Naive thymus-derived CD4-positive, alpha-beta T cell (primary cell): ENCODE data around the gene CLPTM1L. TPM values are rescaled to one million over a fixed set of nuclear protein-coding genes. Genes with fewer than 3 reads are reported as not detected.

Experiments used
- ATAC-seq: fragments of 150-1000 bp; cut with Tn5 transposase; 2 replicates; pipeline ENCODE4 v1.10.0; 2021; ENCODE audit warnings: mild to moderate bottlenecking, moderate library complexity
- CTCF ChIA-PET: fragments of 350-600 bp; sonication (Branson Sonifier 250); formaldehyde crosslinking; loops from one replicate; lab custom pipeline; 2021; ENCODE audit warnings: antibody characterized with exemption; lab: Charles Lee
- POLR2A ChIA-PET: fragments of 350-600 bp; sonication (Branson Sonifier 250); formaldehyde crosslinking; loops from one replicate; lab custom pipeline; 2021; ENCODE audit warnings: antibody characterized with exemption, inconsistent platforms; lab: Charles Lee
- DNase-seq, 9 donors: peaks; one replicate each; pipeline versions ENCODE4 v3.0.0 to v3.0.0-alpha.2; 2020 to 2022; ENCODE audit warnings: mixed read lengths in 1 of 9
- H3K27ac ChIP-seq: one replicate; pipeline ENCODE4 v1.7.0; 2013; ENCODE audit warnings: mild to moderate bottlenecking, low read depth, low read length, moderate library complexity
- H3K27me3 ChIP-seq, 2 donors: one replicate each; pipeline ENCODE4 v1.7.0; 2013; ENCODE audit warnings: low read length in 2 of 2, mild to moderate bottlenecking in 2 of 2, moderate library complexity in 2 of 2; ENCODE audit not compliant: control insufficient read depth in 2 of 2, insufficient read depth in 2 of 2
- H3K36me3 ChIP-seq, 3 experiments: 1 replicate in 2 of 3; 2 replicates in 1 of 3; pipeline ENCODE4 v1.7.0; 2013; ENCODE audit warnings: low read length in 3 of 3, mild to moderate bottlenecking in 3 of 3, moderate library complexity in 1 of 3; ENCODE audit not compliant: insufficient read depth in 3 of 3, control insufficient read depth in 2 of 3
- H3K4me1 ChIP-seq, 2 donors: one replicate each; pipeline ENCODE4 v1.7.0; 2013; ENCODE audit warnings: low read length in 2 of 2, mild to moderate bottlenecking in 2 of 2, moderate library complexity in 1 of 2; ENCODE audit not compliant: control insufficient read depth in 2 of 2, insufficient read depth in 2 of 2
- H3K4me3 ChIP-seq: 2 replicates; pipeline ENCODE4 v1.7.0; 2013; ENCODE audit warnings: mild to moderate bottlenecking, low read length
- H3K9me3 ChIP-seq, 3 experiments: 1 replicate in 2 of 3; 2 replicates in 1 of 3; pipeline ENCODE4 v1.7.0; 2013; ENCODE audit warnings: low read length in 3 of 3; ENCODE audit not compliant: control insufficient read depth in 2 of 3
- H3K27ac Mint-ChIP-seq, 9 donors: one replicate each; pipeline ENCODE4 v1.8.0; 2020 to 2022; ENCODE audit warnings: mixed read lengths in 9 of 9, mild to moderate bottlenecking in 8 of 9, moderate library complexity in 5 of 9, inconsistent platforms in 2 of 9
- H3K27me3 Mint-ChIP-seq, 5 donors: one replicate each; pipeline ENCODE4 v1.8.0; 2021 to 2022; ENCODE audit warnings: mixed read lengths in 5 of 5, mild to moderate bottlenecking in 1 of 5
- H3K36me3 Mint-ChIP-seq, 5 donors: one replicate each; pipeline ENCODE4 v1.8.0; 2020 to 2022; ENCODE audit warnings: mixed read lengths in 5 of 5, mild to moderate bottlenecking in 3 of 5, inconsistent platforms in 1 of 5
- H3K4me1 Mint-ChIP-seq, 7 donors: one replicate each; pipeline ENCODE4 v1.8.0; 2020 to 2022; ENCODE audit warnings: mixed read lengths in 7 of 7, mild to moderate bottlenecking in 3 of 7, inconsistent platforms in 1 of 7
- H3K4me3 Mint-ChIP-seq, 10 donors: one replicate each; pipeline ENCODE4 v1.8.0; 2020 to 2022; ENCODE audit warnings: mild to moderate bottlenecking in 10 of 10, mixed read lengths in 10 of 10, moderate library complexity in 6 of 10, inconsistent platforms in 2 of 10
- H3K9me3 Mint-ChIP-seq, 11 donors: one replicate each; pipeline ENCODE4 v1.8.0; 2020 to 2022; ENCODE audit warnings: mixed read lengths in 11 of 11, mild to moderate bottlenecking in 4 of 11, inconsistent platforms in 1 of 11, moderate library complexity in 1 of 11
- intact Hi-C, 2 donors: fragments of 100-400 bp; cut with micrococcal nuclease; formaldehyde crosslinking; loops; one replicate each; pipeline ENCODE4 v1.15.1; 2023
- polyA plus RNA-seq, 2 donors: library from polyadenylated mRNA; unstranded; fragments of 300-500 nt; fragmentation: Illumina TruSeq; gene quantifications; one replicate each; pipeline ENCODE4 v1.2.3, GENCODE V29; 2021
- total RNA-seq, 6 experiments: library from RNA in 5 of 6; stranded (reverse) in 5 of 6; gene quantifications; 1 replicate in 5 of 6; 2 replicates in 1 of 6; pipeline ENCODE4 v1.2.3 and lab custom pipeline; 2021 to 2026

Gene CLPTM1L
- total and polyA plus RNA-seq, 7 experiments from 2014 or later: 27.7 to 104 (median 67.6) TPM

DNA sequence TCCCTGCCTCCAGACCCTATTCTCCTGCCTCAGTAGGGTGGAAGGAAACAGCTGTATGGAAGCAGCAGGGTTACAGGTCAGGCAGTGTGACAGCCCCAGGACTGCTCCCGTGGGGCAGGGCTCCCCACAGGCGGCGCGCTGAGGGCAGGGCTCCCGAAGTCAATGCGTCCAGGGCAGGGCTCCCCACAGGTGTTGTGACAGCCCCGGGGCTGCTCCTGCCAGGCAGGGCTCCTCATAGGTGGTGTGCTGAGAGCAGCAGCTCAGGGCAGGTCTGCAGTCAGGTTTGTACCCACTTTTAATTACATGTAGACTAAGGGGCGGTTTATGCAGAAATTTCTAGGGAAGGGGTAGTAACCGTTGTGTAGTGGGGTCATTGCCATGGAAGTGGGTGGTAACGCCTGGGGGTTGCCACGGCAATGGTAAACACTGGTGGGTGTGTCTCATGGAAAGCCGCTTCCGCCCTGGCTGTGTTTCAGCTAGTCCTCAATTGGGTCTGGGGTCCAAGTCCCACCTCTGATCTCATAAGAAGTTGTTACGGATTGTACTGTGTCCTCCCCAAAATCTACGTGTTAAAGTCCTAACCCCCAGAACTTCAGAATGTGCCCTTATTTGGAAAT lies 33.4 kb downstream of the CLPTM1L start:
- H3K36me3 Mint-ChIP-seq: peaks cover 0 to 10% (median 4%) of the 10 kb centered on the region in 5 donors
- H3K4me1 Mint-ChIP-seq: peaks cover 34 to 89% (median 69%) of the 10 kb centered on the region in 7 donors
- Histone ChIP-seq H3K4me3 (no peak overlapping the region), H3K27ac (no peak overlapping the region), H3K27me3 (no peaks in the 10 kb centered on the region), H3K36me3 (no peaks in the 10 kb centered on the region), H3K9me3 (peaks cover 0 to 11% (median 0%) of the 10 kb centered on the region in 3 experiments), H3K4me1 (peaks cover 36 to 46% of the 10 kb centered on the region in 2 donors)
- H3K27ac Mint-ChIP-seq: peak overlapping the region in 8 of 9 donors; percentile 19 to 90 (median 82)
- ATAC-seq: no peak
- intact Hi-C loops: loop anchor here (2.0 to 10.0 kb wide), 2 partner anchors 15 to 207 kb away; no protein-coding TSS in a partner anchor
- H3K4me3 Mint-ChIP-seq: peak overlapping the region in 6 of 10 donors; percentile 5 to 89 (median 84)
- H3K27me3 Mint-ChIP-seq: peaks cover 0 to 9% (median 0%) of the 10 kb centered on the region in 5 donors
- peak in 1 of 9 donors; percentile 13 for DNase-seq
- peaks cover 0 to 20% (median 8%) of the 10 kb centered on the region in 11 donors for H3K9me3 Mint-ChIP-seq
- CTCF ChIA-PET: no interaction called here
- POLR2A ChIA-PET: interaction anchor here (1.3 to 2.2 kb wide), 5 partner anchors 8 to 74 kb away, joined by 3 to 7 read pairs (median 7); no protein-coding TSS in a partner anchor

- Histone ChIP-seq H3K27me3 (no peaks in the 10 kb centered on the region), H3K36me3 (no peaks in the 10 kb centered on the region), H3K9me3 (peaks cover 0 to 11% (median 0%) of the 10 kb centered on the region in 3 experiments), H3K27ac (no peak overlapping the region), H3K4me3 (no peak overlapping the region), H3K4me1 (peaks cover 30 to 33% of the 10 kb centered on the region in 2 donors)
- Mint-ChIP-seq H3K36me3 (peaks cover 0 to 10% (median 4%) of the 10 kb centered on the region in 5 donors), H3K4me1 (peaks cover 29 to 86% (median 61%) of the 10 kb centered on the region in 7 donors), H3K4me3 (peak overlapping the region in 3 of 10 donors; percentile 1 to 9 (median 7)), H3K9me3 (peaks cover 0 to 20% (median 8%) of the 10 kb centered on the region in 11 donors), H3K27ac (peak overlapping the region in 7 of 9 donors; percentile 46 to 92 (median 71)), H3K27me3 (peaks cover 0 to 11% (median 0%) of the 10 kb centered on the region in 5 donors)
- CTCF ChIA-PET: no interaction called here
- POLR2A ChIA-PET: interaction anchor here (1.2 to 2.2 kb wide), 3 partner anchors 11 to 55 kb away, joined by 3 to 7 read pairs (median 3); no protein-coding TSS in a partner anchor
- intact Hi-C loops: loop anchor here (10.0 kb wide), 1 partner anchor 205 kb away; no protein-coding TSS in a partner anchor
- DNase-seq (peak in 1 of 9 donors; percentile 16), ATAC-seq (no peak)
These were observed 34.8 kb downstream of the CLPTM1L start for GRCh38 chr5:1310118-1310517.

DNA sequence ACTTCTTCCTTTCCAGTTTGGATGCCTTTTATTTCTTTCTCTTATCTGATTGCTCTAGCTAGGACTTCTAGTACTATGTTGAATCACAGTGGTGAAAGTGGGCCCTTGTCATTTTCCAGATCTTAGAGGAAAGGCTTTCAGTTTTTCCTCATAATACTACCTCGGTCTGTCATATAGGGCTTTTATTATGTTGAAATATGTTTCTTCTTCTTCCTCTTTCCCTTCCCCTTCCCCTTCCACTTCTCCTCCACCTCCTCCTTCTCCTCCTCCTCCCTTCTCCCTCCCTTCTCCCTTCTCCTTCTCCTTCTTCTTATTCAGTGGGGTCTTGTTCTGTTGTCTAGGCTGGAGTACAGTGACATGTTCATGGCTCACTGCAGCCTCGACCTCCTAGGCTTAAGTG lies 40.9 kb downstream of the CLPTM1L start:
- Mint-ChIP-seq H3K27ac (peak overlapping the region in 4 of 9 donors; percentile 15 to 70 (median 46)), H3K27me3 (peaks cover 0 to 41% (median 0%) of the 10 kb centered on the region in 5 donors), H3K9me3 (peaks cover 0 to 7% (median 0%) of the 10 kb centered on the region in 11 donors), H3K36me3 (no peaks in the 10 kb centered on the region), H3K4me3 (no peak overlapping the region), H3K4me1 (peaks cover 6 to 35% (median 15%) of the 10 kb centered on the region in 7 donors)
- Histone ChIP-seq H3K27ac (no peak overlapping the region), H3K4me1 (no peaks in the 10 kb centered on the region), H3K4me3 (no peak overlapping the region), H3K27me3 (no peaks in the 10 kb centered on the region), H3K36me3 (no peaks in the 10 kb centered on the region), H3K9me3 (no peaks in the 10 kb centered on the region)
- ChIA-PET CTCF (no interaction called here), POLR2A (interaction anchor here (0.5 to 2.0 kb wide), 3 partner anchors 8 to 12 kb away, joined by 3 to 7 read pairs (median 5); no protein-coding TSS in a partner anchor)
- DNase-seq (no peak), ATAC-seq (no peak)
- intact Hi-C loops: no loop called here

GRCh38 chr5:1302258-1302657 lies 42.6 kb downstream of the CLPTM1L start:
- Histone ChIP-seq H3K27me3 (no peaks in the 10 kb centered on the region), H3K27ac (no peak overlapping the region), H3K36me3 (no peaks in the 10 kb centered on the region), H3K4me1 (no peaks in the 10 kb centered on the region), H3K4me3 (no peak overlapping the region), H3K9me3 (no peaks in the 10 kb centered on the region)
- H3K27me3 Mint-ChIP-seq: peaks cover 0 to 41% (median 0%) of the 10 kb centered on the region in 5 donors
- ATAC-seq (no peak), DNase-seq (no peak)
- H3K27ac Mint-ChIP-seq: peak overlapping the region in 1 of 9 donors; percentile 8
- ChIA-PET POLR2A (interaction anchor here (2.0 kb wide), 1 partner anchor 10 kb away, joined by 7 read pairs; no protein-coding TSS in a partner anchor), CTCF (interaction anchor here (0.6 to 1.2 kb wide), 2 partner anchors 9 to 14 kb away, joined by 3 to 5 read pairs; no protein-coding TSS in a partner anchor)
- intact Hi-C loops: no loop called here
- H3K9me3 Mint-ChIP-seq: peaks cover 0 to 7% (median 0%) of the 10 kb centered on the region in 11 donors
- H3K36me3 Mint-ChIP-seq: no peaks in the 10 kb centered on the region
- H3K4me3 Mint-ChIP-seq: no peak overlapping the region
- peaks cover 0 to 25% (median 6%) of the 10 kb centered on the region in 7 donors for H3K4me1 Mint-ChIP-seq

DNA sequence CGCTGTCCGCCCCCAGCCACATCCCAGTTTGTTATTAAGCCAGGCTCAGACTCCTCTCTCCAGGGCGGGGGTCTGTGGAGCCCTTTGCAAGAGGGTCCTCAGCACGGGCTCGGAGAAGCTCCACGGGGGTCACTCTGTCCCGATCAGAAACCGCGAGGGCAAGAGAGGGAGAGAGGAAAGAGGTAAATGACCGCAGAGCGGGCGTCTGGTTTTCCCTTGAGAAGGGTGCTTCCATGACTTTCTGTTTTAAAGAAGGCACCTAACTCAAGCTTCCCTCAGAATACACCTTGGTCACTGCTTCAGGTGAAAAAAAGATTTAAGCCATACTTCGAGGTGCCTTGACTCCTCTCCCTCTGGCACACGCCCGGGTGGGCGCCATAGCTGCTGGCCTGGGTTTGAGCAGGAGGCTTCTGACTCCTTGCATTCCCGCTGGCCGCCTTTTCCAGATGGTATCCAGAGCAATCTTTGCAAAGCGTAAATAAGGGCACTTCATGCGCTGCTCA lies 44.3 kb downstream of the CLPTM1L start:
- intact Hi-C loops: no loop called here
- Histone ChIP-seq H3K27ac (no peak overlapping the region), H3K36me3 (no peaks in the 10 kb centered on the region), H3K4me3 (no peak overlapping the region), H3K4me1 (no peaks in the 10 kb centered on the region), H3K9me3 (no peaks in the 10 kb centered on the region), H3K27me3 (no peaks in the 10 kb centered on the region)
- H3K4me1 Mint-ChIP-seq: peaks cover 1 to 29% (median 11%) of the 10 kb centered on the region in 7 donors
- peaks cover 0 to 40% (median 0%) of the 10 kb centered on the region in 5 donors for H3K27me3 Mint-ChIP-seq
- POLR2A ChIA-PET: interaction anchor here (1.7 kb wide), 1 partner anchor 15 kb away, joined by 7 read pairs; no protein-coding TSS in a partner anchor
- H3K27ac Mint-ChIP-seq: no peak overlapping the region
- DNase-seq (no peak), ATAC-seq (no peak)
- CTCF ChIA-PET: interaction anchor here (1.1 kb wide), 1 partner anchor 13 kb away, joined by 7 read pairs; no protein-coding TSS in a partner anchor
- H3K4me3 Mint-ChIP-seq: no peak overlapping the region
- H3K36me3 Mint-ChIP-seq: no peaks in the 10 kb centered on the region
- H3K9me3 Mint-ChIP-seq: peaks cover 0 to 7% (median 0%) of the 10 kb centered on the region in 11 donors

DNA sequence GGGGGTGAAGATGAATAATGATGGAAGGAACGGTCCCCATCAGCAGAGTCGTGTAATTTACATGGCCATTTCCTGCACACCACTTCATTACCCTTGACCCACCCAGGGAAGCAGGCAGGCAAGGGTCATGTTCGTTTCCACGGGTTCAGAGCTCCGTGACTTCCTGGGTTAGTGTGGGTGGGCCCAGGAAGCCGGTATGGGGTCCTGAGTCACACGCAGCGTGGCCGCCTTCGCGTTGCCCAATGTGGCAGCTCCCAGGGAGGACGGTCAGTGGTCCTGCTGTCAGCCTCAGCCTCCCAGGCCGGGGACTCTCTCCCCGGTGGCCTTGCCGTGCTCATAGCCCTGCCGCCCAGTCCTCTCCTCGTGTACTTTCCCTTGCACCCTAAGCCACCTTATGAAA lies 44.9 kb downstream of the CLPTM1L start:
- Mint-ChIP-seq H3K4me1 (peaks cover 1 to 25% (median 11%) of the 10 kb centered on the region in 7 donors), H3K36me3 (no peaks in the 10 kb centered on the region), H3K9me3 (peaks cover 0 to 7% (median 0%) of the 10 kb centered on the region in 11 donors), H3K27ac (peak overlapping the region in 1 of 9 donors; percentile 27), H3K27me3 (peaks cover 0 to 38% (median 0%) of the 10 kb centered on the region in 5 donors), H3K4me3 (no peak overlapping the region)
- ChIA-PET POLR2A (no interaction called here), CTCF (no interaction called here)
- DNase-seq: no peak
- no peaks in the 10 kb centered on the region for H3K27me3 ChIP-seq
- intact Hi-C loops: no loop called here
- H3K27ac ChIP-seq: no peak overlapping the region
- no peak for ATAC-seq
- no peak overlapping the region for H3K4me3 ChIP-seq
- no peaks in the 10 kb centered on the region for H3K9me3 ChIP-seq
- no peaks in the 10 kb centered on the region for H3K36me3 ChIP-seq
- H3K4me1 ChIP-seq: no peaks in the 10 kb centered on the region
